ENCODE measurements around the gene ZFC3H1. TPM values are rescaled to one million over a fixed set of nuclear protein-coding genes. Genes with fewer than 3 reads are reported as not detected.
A peak's percentile ranks its signal among the peaks of the same experiment; 100 is the strongest.

ZFC3H1 gene
- total and polyA plus RNA-seq, 2 of the 13 experiments (the other 11 are each of a cell fraction or from before 2014, with no cell fraction given): 17.1 to 38.3 TPM

DNA sequence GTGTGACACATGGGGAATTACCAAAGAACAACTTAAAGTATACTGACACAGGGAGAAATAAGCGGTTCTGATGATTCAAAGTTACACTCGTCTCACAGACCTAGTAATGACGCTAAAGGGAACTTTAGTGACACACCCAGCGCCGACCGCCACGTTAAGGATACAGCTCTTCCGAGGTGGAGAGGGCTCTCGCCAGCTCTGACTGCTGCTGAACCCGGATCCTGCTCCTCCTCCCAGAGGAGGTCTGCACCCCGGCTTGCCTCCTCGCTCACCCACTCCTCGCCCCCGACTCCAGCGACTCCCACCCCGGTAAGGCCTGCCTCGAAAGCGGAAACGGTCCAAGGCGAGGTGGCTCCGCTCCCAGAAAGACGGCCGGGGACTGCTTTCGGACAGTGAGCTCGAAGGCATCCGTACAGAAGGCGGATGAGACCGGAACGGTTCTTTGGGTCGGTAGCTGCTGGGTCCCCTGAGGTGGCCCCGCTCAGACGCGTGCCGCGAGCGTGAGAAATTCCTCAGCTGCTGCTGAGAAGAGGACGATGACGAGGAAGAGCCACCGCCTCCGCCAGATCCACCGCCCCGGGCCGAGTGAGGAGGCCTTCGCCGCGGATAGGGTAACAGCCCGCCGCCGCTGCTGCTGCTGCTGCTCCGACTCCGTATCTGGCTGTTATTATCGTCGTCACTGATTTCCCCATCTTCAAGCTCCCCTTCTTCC, 643 bp downstream of the ZFC3H1 start (continued):
- TF ChIP-seq, protein P1, sequence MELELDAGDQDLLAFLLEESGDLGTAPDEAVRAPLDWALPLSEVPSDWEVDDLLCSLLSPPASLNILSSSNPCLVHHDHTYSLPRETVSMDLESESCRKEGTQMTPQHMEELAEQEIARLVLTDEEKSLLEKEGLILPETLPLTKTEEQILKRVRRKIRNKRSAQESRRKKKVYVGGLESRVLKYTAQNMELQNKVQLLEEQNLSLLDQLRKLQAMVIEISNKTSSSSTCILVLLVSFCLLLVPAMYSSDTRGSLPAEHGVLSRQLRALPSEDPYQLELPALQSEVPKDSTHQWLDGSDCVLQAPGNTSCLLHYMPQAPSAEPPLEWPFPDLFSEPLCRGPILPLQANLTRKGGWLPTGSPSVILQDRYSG (CRISPR knock-in tag; IDR thresholded peaks at IDR 0.05): 0 out of 2 replicates have a peak, but pooled peaks have one; percentile 35
- TF ChIP-seq HBP1 (CRISPR knock-in tag; IDR thresholded peaks at IDR 0.05; ENCODE audit: low read depth) (peak; percentile 52; the same call in 1 of the 2 replicates), SALL1 (CRISPR knock-in tag; IDR thresholded peaks at IDR 0.05) (peak; percentile 43), ZNF547 (CRISPR knock-in tag; IDR thresholded peaks at IDR 0.05) (0 out of 2 replicates have a peak, but pooled peaks have one; percentile 35), ZNF20 (CRISPR knock-in tag; IDR thresholded peaks at IDR 0.05) (no peak), HNRNPL (IDR thresholded peaks at IDR 0.05; ENCODE audit: low read depth, low read length) (0 out of 2 replicates have a peak, but pooled peaks have one; percentile 3), BHLHE40 (IDR thresholded peaks at IDR 0.05; ENCODE audit: low read length) (peak; percentile 80), PRMT3 (CRISPR knock-in tag; IDR thresholded peaks at IDR 0.05; ENCODE audit: borderline replicate concordance, low read depth) (0 out of 2 replicates have a peak, but pooled peaks have one; percentile 4), EHMT2 (IDR thresholded peaks at IDR 0.05; ENCODE audit: borderline replicate concordance, low read depth, low read length) (no peak), ZNF24 (IDR thresholded peaks at IDR 0.05) (no peak), ZNF224 (CRISPR knock-in tag; IDR thresholded peaks at IDR 0.05) (0 out of 2 replicates have a peak, but pooled peaks have one; percentile 25), EED (CRISPR knock-in tag; IDR thresholded peaks at IDR 0.05) (no peak), FOXO4 (CRISPR knock-in tag; conservative IDR thresholded peaks at IDR 0.05) (0 out of 2 replicates have a peak, but pooled peaks have one; percentile 79), ZNF839 (CRISPR knock-in tag; IDR thresholded peaks at IDR 0.05; ENCODE audit: borderline replicate concordance) (peak; percentile 21; the same call in 1 of the 2 replicates)
- TF ChIP-seq, protein P2, sequence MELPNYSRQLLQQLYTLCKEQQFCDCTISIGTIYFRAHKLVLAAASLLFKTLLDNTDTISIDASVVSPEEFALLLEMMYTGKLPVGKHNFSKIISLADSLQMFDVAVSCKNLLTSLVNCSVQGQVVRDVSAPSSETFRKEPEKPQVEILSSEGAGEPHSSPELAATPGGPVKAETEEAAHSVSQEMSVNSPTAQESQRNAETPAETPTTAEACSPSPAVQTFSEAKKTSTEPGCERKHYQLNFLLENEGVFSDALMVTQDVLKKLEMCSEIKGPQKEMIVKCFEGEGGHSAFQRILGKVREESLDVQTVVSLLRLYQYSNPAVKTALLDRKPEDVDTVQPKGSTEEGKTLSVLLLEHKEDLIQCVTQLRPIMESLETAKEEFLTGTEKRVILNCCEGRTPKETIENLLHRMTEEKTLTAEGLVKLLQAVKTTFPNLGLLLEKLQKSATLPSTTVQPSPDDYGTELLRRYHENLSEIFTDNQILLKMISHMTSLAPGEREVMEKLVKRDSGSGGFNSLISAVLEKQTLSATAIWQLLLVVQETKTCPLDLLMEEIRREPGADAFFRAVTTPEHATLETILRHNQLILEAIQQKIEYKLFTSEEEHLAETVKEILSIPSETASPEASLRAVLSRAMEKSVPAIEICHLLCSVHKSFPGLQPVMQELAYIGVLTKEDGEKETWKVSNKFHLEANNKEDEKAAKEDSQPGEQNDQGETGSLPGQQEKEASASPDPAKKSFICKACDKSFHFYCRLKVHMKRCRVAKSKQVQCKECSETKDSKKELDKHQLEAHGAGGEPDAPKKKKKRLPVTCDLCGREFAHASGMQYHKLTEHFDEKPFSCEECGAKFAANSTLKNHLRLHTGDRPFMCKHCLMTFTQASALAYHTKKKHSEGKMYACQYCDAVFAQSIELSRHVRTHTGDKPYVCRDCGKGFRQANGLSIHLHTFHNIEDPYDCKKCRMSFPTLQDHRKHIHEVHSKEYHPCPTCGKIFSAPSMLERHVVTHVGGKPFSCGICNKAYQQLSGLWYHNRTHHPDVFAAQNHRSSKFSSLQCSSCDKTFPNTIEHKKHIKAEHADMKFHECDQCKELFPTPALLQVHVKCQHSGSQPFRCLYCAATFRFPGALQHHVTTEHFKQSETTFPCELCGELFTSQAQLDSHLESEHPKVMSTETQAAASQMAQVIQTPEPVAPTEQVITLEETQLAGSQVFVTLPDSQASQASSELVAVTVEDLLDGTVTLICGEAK (IDR thresholded peaks at IDR 0.05): no peak
- TF ChIP-seq, protein P2 (CRISPR knock-in tag; IDR thresholded peaks at IDR 0.05): peak; percentile 68

All from HepG2 (cell line).